ENCODE measurements around the gene ANO8. TPM values are rescaled to one million over a fixed set of nuclear protein-coding genes. Genes with fewer than 3 reads are reported as not detected.

ANO8 gene
- total and polyA plus RNA-seq, 8 donors = 1.1 to 37.9 (median 9.8) TPM

GRCh38 chr19:17327654-17328516 lies 6.8 kb downstream of the ANO8 start:
- TF ChIP-seq POLR2AphosphoS5 (IDR thresholded peaks at IDR 0.05) (no peak), EP300 (IDR thresholded peaks at IDR 0.05) (no peak), CTCF (IDR thresholded peaks at IDR 0.05) (peak in 2 of 7 experiments; percentile 23 to 32), POLR2A (IDR thresholded peaks at IDR 0.05) (no peak)
- peak; percentile 65 to 87 for DNase-seq
- peak overlapping the region; percentile 20 to 62 (median 36) for H3K27ac ChIP-seq
- intact Hi-C loops (cut with DNase I; ENCODE audit: low total_unique reads) = no loop called here
- H3K27me3 ChIP-seq = peaks cover 0 to 36% (median 11%) of the 10 kb centered on the region in 3 donors
- H3K4me3 ChIP-seq = peak overlapping the region; percentile 43 to 50 (median 49)
- H3K4me1 ChIP-seq = peaks cover 15 to 40% (median 31%) of the 10 kb centered on the region in 4 donors
- no peaks in the 10 kb centered on the region for H3K9me3 ChIP-seq
- H3K36me3 ChIP-seq = peaks cover 0 to 21% (median 18%) of the 10 kb centered on the region in 4 donors
- 17 to 49% (median 32%) methylated on average over 37 to 64 of the region's 64 CpGs for WGBS, 5 donors

- 86 to 95% (median 92%) methylated on average over 17 to 27 of the region's 27 CpGs for WGBS, 5 donors
- TF ChIP-seq CTCF (IDR thresholded peaks at IDR 0.05) (no peak), EP300 (IDR thresholded peaks at IDR 0.05) (no peak), POLR2A (IDR thresholded peaks at IDR 0.05) (no peak), POLR2AphosphoS5 (IDR thresholded peaks at IDR 0.05) (no peak)
- Histone ChIP-seq H3K27me3 (peaks cover 0 to 36% (median 11%) of the 10 kb centered on the region in 3 donors), H3K9me3 (no peaks in the 10 kb centered on the region), H3K4me1 (peaks cover 15 to 37% (median 33%) of the 10 kb centered on the region in 4 donors), H3K27ac (no peak overlapping the region), H3K4me3 (no peak overlapping the region), H3K36me3 (peaks cover 3 to 28% (median 23%) of the 10 kb centered on the region in 4 donors)
- no peak for DNase-seq
- intact Hi-C loops (cut with DNase I; ENCODE audit: low total_unique reads) = no loop called here
These were observed 7.5 kb downstream of the ANO8 start for GRCh38 chr19:17327068-17327653.

- intact Hi-C loops (cut with DNase I; ENCODE audit: low total_unique reads) = no loop called here
- H3K27ac ChIP-seq = no peak overlapping the region
- 71 to 85% (median 83%) methylated on average over 11 of the region's 11 CpGs for WGBS, 5 donors
- H3K36me3 ChIP-seq = peaks cover 9 to 33% (median 29%) of the 10 kb centered on the region in 4 donors
- no peak overlapping the region for H3K4me3 ChIP-seq
- peaks cover 0 to 35% (median 11%) of the 10 kb centered on the region in 3 donors for H3K27me3 ChIP-seq
- H3K9me3 ChIP-seq = no peaks in the 10 kb centered on the region
- TF ChIP-seq CTCF (IDR thresholded peaks at IDR 0.05) (no peak), POLR2A (IDR thresholded peaks at IDR 0.05) (no peak), POLR2AphosphoS5 (IDR thresholded peaks at IDR 0.05) (no peak), EP300 (IDR thresholded peaks at IDR 0.05) (no peak)
- DNase-seq = no peak
- peaks cover 15 to 37% (median 33%) of the 10 kb centered on the region in 4 donors for H3K4me1 ChIP-seq
These were observed 8.1 kb downstream of the ANO8 start for GRCh38 chr19:17326595-17326966.

DNA sequence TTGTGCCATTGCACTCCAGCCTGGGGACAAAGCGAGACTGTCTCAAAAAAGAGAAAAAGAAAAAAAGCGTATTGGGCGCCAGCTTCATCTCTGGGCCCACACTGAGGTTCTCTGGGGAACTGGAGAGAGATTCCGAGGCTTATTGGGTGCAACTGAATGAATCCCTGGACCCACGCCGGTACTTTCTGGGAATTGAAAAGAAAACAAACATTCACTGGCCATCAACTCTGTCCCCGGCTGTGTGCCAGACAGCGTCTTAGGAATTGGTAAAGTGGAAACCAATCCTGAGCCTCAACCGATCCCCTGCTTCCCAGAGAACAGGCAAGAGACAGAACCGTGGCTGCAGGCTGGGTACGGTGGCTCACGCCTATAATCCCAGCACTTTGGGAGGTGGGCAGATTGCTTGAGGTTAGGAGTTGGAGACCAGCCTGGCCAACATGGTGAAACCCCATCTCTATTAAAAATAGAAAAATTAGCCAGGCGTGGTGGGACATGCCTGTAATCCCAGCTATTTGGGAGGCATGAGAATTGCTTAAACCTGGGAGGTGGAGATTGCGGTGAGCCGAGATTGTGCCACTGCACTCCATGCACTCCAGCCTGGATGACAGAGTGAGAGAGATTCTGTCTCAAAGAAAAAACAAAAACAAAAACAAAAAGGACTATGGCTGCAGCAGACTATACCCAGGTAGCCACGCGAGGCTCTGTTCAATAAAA lies 8.6 kb downstream of the ANO8 start:
- Histone ChIP-seq H3K9me3 (no peaks in the 10 kb centered on the region), H3K4me3 (no peak overlapping the region), H3K27me3 (peaks cover 0 to 30% (median 11%) of the 10 kb centered on the region in 3 donors), H3K4me1 (peaks cover 15 to 37% (median 33%) of the 10 kb centered on the region in 4 donors), H3K27ac (no peak overlapping the region), H3K36me3 (peaks cover 13 to 37% (median 34%) of the 10 kb centered on the region in 4 donors)
- 72 to 81% (median 78%) methylated on average over 17 of the region's 17 CpGs for WGBS, 5 donors
- DNase-seq = peak in 1 of 2 donors; percentile 40
- TF ChIP-seq POLR2A (IDR thresholded peaks at IDR 0.05) (no peak), EP300 (IDR thresholded peaks at IDR 0.05) (no peak), CTCF (IDR thresholded peaks at IDR 0.05) (no peak), POLR2AphosphoS5 (IDR thresholded peaks at IDR 0.05) (no peak)
- intact Hi-C loops (cut with DNase I; ENCODE audit: low total_unique reads) = no loop called here

All from stomach (tissue), 9 donors.